Upper lobe of right lung (tissue), 1 donor: ENCODE data around the gene ZNF638. TPM values are rescaled to one million over a fixed set of nuclear protein-coding genes. Genes with fewer than 3 reads are reported as not detected.

Source experiments
- ATAC-seq: fragments of 200-7000 bp; cut with Tn5 transposase; one replicate; pipeline ENCODE4 v1.9.1; 2020; ENCODE audit warnings: mild to moderate bottlenecking, moderate library complexity
- DNase-seq: peaks from one replicate; pipeline ENCODE4 v3.0.0-alpha.2; 2020
- H3K27ac ChIP-seq: fragments of 200-600 bp; one replicate; pipeline ENCODE4 v1.8.0; 2022
- H3K27me3 ChIP-seq: fragments of 200-600 bp; one replicate; pipeline ENCODE4 v1.8.0; 2022; ENCODE audit warnings: mild to moderate bottlenecking
- H3K36me3 ChIP-seq: fragments of 200-600 bp; one replicate; pipeline ENCODE4 v1.8.0; 2022
- H3K4me1 ChIP-seq: fragments of 200-600 bp; one replicate; pipeline ENCODE4 v1.8.0; 2022
- H3K4me3 ChIP-seq: fragments of 200-600 bp; one replicate; pipeline ENCODE4 v1.8.0; 2022; ENCODE audit warnings: mild to moderate bottlenecking
- H3K9me3 ChIP-seq: fragments of 200-600 bp; one replicate; pipeline ENCODE4 v1.8.0; 2022
- intact Hi-C: fragments of 100-400 bp; cut with DNase I; formaldehyde crosslinking; loops from one replicate; pipeline ENCODE4 v1.11.0; 2022
- total RNA-seq: library from RNA; stranded (reverse); fragmentation: NEBNext Ultra II Directional; extraction: Animal tissue kit (Norgen Biotek cat#: 25700); gene quantifications from one replicate; pipeline ENCODE4 v1.2.1, GENCODE V29; 2021
- TF ChIP-seq, protein P1 (sequence below): fragments of 200-600 bp; IDR thresholded peaks from one replicate; pipeline ENCODE4 v1.8.0; 2022; ENCODE audit warnings: antibody characterized with exemption
- donor health status: DM: no; HTN: yes; CAD: no; lungs with severe emphysema.

ZNF638 gene
- total RNA-seq, 1 donor from 2014 or later: 114 TPM

DNA sequence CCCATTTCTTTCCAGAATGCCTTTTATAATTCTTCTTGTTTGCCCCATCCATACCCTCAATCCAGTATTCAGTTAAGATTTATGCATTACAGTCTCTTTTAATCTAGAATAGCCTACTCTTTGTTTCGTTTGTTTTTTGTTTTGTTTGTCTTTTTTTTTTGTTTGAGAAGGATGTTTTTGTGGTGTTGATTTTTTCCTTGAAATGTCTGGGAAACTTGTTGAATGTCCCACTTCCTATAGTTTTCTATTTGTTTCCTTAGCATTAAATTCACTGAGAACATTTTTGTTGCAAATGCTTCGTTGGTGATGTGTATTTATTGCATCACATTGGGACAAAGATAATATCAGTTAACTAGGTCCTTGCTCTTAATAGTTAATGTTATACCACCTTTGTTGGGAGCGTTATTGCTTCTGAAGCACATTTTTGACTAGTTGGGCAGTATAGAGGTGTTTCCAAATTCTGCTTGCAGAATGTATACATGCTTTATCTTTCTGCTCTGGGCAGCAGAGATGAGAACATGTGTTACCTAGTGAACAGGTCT lies 28.9 kb downstream of the ZNF638 start:
- intact Hi-C loops: no loop called here

DNA sequence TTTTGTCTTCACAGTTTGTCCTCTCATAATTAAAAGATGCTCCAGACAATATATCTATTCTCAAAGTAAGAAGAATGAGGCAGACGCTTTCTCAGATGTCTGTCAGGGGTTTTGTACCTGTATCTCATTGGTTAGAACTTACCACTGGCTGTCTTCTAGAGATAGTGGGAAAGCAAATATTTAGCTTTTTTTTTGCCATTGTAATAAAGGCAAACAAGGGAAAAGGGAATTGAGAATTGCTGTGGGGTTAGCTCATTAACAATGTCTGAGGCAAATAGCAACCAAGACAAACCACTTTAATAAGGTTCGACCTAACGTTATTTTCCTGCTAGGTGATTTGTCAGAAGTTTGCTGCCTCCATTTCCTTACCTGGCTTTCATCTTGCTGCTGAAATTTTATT lies 30.0 kb downstream of the ZNF638 start:
- Histone ChIP-seq H3K9me3 (no peaks in the 10 kb centered on the region), H3K36me3 (peaks cover 99% of the 10 kb centered on the region), H3K27me3 (no peaks in the 10 kb centered on the region), H3K4me1 (no peaks in the 10 kb centered on the region), H3K4me3 (no peak overlapping the region), H3K27ac (no peak overlapping the region)
- TF ChIP-seq, protein P1, sequence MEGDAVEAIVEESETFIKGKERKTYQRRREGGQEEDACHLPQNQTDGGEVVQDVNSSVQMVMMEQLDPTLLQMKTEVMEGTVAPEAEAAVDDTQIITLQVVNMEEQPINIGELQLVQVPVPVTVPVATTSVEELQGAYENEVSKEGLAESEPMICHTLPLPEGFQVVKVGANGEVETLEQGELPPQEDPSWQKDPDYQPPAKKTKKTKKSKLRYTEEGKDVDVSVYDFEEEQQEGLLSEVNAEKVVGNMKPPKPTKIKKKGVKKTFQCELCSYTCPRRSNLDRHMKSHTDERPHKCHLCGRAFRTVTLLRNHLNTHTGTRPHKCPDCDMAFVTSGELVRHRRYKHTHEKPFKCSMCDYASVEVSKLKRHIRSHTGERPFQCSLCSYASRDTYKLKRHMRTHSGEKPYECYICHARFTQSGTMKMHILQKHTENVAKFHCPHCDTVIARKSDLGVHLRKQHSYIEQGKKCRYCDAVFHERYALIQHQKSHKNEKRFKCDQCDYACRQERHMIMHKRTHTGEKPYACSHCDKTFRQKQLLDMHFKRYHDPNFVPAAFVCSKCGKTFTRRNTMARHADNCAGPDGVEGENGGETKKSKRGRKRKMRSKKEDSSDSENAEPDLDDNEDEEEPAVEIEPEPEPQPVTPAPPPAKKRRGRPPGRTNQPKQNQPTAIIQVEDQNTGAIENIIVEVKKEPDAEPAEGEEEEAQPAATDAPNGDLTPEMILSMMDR: no peak
- DNase-seq (no peak), ATAC-seq (no peak)
- intact Hi-C loops: no loop called here

More for the DNA sequence above, 28.9 kb downstream of the ZNF638 start:
- no peaks in the 10 kb centered on the region for H3K4me1 ChIP-seq
- no peaks in the 10 kb centered on the region for H3K27me3 ChIP-seq
- H3K36me3 ChIP-seq: peaks cover 96% of the 10 kb centered on the region
- H3K4me3 ChIP-seq: no peak overlapping the region
- TF ChIP-seq, protein P1: no peak
- H3K9me3 ChIP-seq: no peaks in the 10 kb centered on the region
- H3K27ac ChIP-seq: no peak overlapping the region
- ATAC-seq: no peak
- DNase-seq: no peak

DNA sequence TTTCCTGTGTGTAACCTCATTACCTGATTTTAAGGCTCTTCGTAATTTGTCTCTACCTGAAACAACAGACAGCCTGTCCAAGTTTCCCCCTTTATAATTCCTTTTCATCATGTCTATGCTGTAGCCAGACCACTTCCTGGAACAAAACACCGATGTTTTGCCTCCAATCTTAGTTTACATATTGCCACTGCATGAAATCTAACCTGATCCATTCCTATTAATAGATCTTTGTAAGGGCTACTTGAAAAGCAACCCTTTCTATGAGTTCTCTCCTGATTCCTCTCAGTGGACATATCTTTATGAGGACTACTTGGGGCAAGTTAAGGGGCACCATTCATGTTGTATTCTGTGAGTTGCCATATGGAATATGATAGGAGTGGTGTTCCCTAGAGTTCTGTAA lies 30.9 kb downstream of the ZNF638 start:
- peaks cover 99% of the 10 kb centered on the region for H3K36me3 ChIP-seq
- no peaks in the 10 kb centered on the region for H3K4me1 ChIP-seq
- H3K27ac ChIP-seq: no peak overlapping the region
- no peak overlapping the region for H3K4me3 ChIP-seq
- TF ChIP-seq, protein P1: no peak
- intact Hi-C loops: no loop called here
- no peaks in the 10 kb centered on the region for H3K27me3 ChIP-seq
- no peak for DNase-seq
- H3K9me3 ChIP-seq: no peaks in the 10 kb centered on the region
- ATAC-seq: no peak

DNA sequence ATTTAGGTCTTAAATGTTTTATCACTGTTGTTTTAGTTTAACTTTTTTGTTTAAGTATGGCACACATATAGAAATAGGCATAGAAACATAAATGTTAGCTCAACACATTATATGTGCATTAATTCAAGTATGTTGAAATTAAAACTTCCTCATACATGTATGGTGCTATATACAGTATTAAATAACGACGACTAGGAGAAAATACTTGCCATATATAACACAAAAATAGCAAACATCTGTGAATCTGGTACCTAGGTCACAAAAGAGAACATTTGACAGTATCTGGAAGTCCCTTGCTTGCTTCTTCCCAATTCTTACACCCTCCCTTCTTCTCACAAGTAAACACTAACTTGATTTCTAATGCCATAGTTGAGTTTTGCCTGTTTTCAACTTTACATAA lies 38.4 kb downstream of the ZNF638 start:
- no peak overlapping the region for H3K27ac ChIP-seq
- DNase-seq (no peak), ATAC-seq (no peak)
- TF ChIP-seq, protein P1: no peak
- no peak overlapping the region for H3K4me3 ChIP-seq
- H3K4me1 ChIP-seq: no peaks in the 10 kb centered on the region
- no peaks in the 10 kb centered on the region for H3K9me3 ChIP-seq
- H3K27me3 ChIP-seq: no peaks in the 10 kb centered on the region
- H3K36me3 ChIP-seq: peaks cover 91% of the 10 kb centered on the region
- intact Hi-C loops: no loop called here

DNA sequence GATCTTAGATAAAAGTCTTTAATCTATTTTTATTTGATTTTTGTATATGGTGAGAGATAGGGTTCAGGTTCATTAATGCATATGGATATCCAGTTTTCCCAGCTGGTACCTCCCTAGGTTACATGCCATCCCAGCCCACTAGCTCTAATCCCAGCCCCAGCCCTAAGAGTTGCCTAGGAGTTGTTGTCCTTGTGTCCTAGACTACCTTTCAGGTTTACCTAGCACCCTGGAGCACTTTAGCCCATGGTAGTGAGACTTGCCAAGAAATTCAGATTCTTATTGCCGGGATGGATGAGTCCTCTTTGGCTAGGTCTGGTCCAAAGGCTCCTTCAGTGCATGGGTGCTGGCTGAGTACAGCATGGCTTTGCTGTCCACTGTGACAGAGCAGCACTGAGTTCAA lies 40.5 kb downstream of the ZNF638 start:
- TF ChIP-seq, protein P1: no peak
- Histone ChIP-seq H3K4me3 (no peak overlapping the region), H3K27me3 (no peaks in the 10 kb centered on the region), H3K4me1 (no peaks in the 10 kb centered on the region), H3K27ac (no peak overlapping the region), H3K9me3 (no peaks in the 10 kb centered on the region), H3K36me3 (peaks cover 91% of the 10 kb centered on the region)
- ATAC-seq (no peak), DNase-seq (no peak)
- intact Hi-C loops: no loop called here

DNA sequence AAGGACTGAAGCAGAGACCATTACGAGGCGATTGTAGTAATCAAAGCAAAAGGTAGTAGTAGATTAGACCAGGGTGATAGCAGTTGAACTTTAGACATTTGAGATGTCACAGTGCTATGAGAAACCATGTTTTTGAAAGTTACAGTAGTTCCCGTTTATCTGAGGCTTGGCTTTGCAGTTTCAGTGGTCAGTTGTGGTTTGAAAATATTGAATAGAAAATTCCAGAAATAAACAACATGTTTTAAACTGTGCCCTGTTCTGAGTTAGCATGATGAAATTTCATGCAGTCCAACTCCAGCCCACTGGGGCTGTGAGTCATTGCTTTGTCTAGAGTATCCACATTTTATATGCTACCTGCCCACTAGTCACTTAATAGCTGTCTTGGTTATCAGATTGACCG lies 47.5 kb downstream of the ZNF638 start:
- H3K27ac ChIP-seq: no peak overlapping the region
- H3K36me3 ChIP-seq: peaks cover 87% of the 10 kb centered on the region
- H3K9me3 ChIP-seq: no peaks in the 10 kb centered on the region
- intact Hi-C loops: no loop called here
- TF ChIP-seq, protein P1: no peak
- H3K27me3 ChIP-seq: no peaks in the 10 kb centered on the region
- ATAC-seq (no peak), DNase-seq (no peak)
- no peak overlapping the region for H3K4me3 ChIP-seq
- no peaks in the 10 kb centered on the region for H3K4me1 ChIP-seq
